GM12873 (cell line): ENCODE measurements around the gene DOCK1.

Experiments used
- TF ChIP-seq, protein P1 (sequence below): IDR thresholded peaks from 2 replicates; pipeline ENCODE4 v1.5.1; 2012; ENCODE audit warnings: low read depth, mild to moderate bottlenecking, moderate library complexity, low read length, control low read depth; ENCODE audit not compliant: insufficient read depth; ENCODE audit errors: missing control alignments

Gene DOCK1

DNA sequence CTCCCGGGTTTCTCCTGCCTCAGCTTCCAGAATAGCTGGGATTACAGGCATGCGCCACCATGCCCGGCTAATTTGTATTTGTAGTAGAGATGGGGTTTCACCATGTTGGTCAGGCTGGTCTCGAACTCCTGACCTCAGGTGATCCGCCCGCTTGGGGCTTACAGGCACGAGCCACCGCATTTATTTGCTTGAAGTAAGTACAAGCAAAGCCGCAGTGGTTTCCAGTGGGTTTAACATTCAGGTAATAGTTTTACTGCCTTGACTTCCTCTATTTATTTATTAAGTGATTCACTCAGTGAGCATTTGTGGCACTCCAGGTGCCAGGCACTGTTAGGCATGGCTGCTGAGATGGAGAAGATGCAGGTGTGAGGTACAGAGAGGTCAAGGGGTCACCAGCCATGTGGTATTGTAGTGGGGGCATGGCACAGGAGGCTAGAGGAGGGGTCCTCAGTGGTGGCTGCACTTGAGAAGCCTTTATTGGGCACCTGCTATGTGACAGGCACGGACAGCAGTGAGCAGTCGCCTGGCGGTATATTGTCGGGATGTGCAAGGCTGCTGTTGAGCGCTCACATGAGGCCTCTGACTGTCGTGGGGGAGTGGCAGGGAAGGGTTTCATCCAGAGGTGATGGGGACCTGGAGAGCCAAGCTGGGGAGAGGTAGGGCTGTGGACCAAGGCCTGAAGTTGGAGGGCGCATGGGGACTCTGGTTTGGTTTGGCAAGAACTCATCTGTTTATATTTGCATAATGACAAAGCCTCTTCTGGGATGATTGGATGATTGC is 54.9 kb downstream of the DOCK1 start:
- TF ChIP-seq, protein P1, sequence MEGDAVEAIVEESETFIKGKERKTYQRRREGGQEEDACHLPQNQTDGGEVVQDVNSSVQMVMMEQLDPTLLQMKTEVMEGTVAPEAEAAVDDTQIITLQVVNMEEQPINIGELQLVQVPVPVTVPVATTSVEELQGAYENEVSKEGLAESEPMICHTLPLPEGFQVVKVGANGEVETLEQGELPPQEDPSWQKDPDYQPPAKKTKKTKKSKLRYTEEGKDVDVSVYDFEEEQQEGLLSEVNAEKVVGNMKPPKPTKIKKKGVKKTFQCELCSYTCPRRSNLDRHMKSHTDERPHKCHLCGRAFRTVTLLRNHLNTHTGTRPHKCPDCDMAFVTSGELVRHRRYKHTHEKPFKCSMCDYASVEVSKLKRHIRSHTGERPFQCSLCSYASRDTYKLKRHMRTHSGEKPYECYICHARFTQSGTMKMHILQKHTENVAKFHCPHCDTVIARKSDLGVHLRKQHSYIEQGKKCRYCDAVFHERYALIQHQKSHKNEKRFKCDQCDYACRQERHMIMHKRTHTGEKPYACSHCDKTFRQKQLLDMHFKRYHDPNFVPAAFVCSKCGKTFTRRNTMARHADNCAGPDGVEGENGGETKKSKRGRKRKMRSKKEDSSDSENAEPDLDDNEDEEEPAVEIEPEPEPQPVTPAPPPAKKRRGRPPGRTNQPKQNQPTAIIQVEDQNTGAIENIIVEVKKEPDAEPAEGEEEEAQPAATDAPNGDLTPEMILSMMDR = no peak

- TF ChIP-seq, protein P1 = no peak
Measured at GRCh38 chr10:126963354-126963753, 58.1 kb downstream of the DOCK1 start.

GRCh38 chr10:126964190-126964589 is 59.0 kb downstream of the DOCK1 start:
- TF ChIP-seq, protein P1 = no peak

DNA sequence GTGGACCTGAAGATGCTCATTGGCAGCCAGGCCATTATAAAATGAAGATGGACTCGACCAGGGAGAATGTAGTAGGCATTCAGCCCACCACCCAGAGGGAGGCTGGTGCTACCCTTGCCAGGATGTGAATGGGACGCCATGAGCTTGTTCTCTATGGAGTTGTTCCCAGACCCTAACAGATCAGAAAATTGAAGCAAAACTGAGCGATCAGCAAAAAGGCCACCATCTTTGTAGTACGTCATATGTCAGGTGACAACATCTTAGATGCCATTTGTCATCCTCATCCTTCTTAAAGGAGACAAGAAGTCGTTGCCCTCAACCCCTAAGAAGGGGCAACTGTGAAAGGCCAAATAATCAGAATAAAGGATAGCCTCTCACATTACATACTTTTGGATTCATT is 61.7 kb downstream of the DOCK1 start:
- TF ChIP-seq, protein P1 = no peak

GRCh38 chr10:126969310-126969709 is 64.1 kb downstream of the DOCK1 start:
- TF ChIP-seq, protein P1 = no peak

- TF ChIP-seq, protein P1 = no peak
Measured at GRCh38 chr10:126972635-126973414, 67.6 kb downstream of the DOCK1 start.

GRCh38 chr10:126975221-126975620 is 70.0 kb downstream of the DOCK1 start:
- TF ChIP-seq, protein P1 = no peak
